Caco-2 (cell line): ENCODE data around the gene KRT35. TPM values are rescaled to one million over a fixed set of nuclear protein-coding genes. Genes with fewer than 3 reads are reported as not detected.

ENCODE experiments used
- BruUV-seq: library from RNA; stranded (reverse); fragments of 400-500 nt; replicated peaks from 2 replicates; lab custom pipeline; 2021; lab: Mats Ljungman, UMichigan
- CTCF ChIA-PET: fragments of 300-600 bp; sonication (Branson Sonifier 250); formaldehyde crosslinking; loops from one replicate; lab custom pipeline; 2022; ENCODE audit warnings: antibody characterized with exemption; lab: Charles Lee
- POLR2A ChIA-PET: fragments of 300-600 bp; sonication (Branson Sonifier 250); formaldehyde crosslinking; loops from one replicate; lab custom pipeline; 2022; ENCODE audit warnings: antibody characterized with exemption; lab: Charles Lee
- DNase-seq, 2 experiments: peaks; one replicate each; pipeline versions ENCODE4 v3.0.0 to v3.0.0-alpha.2; 2020 to 2022
- H3K27me3 ChIP-seq: replicated peaks from 2 replicates; pipeline ENCODE4 v1.6.0; 2011; ENCODE audit warnings: low read length; ENCODE audit not compliant: control insufficient read depth, insufficient read depth
- H3K36me3 ChIP-seq: 2 replicates; pipeline ENCODE4 v1.5.1; 2011; ENCODE audit warnings: low read length; ENCODE audit not compliant: control insufficient read depth, insufficient read depth
- H3K4me1 ChIP-seq: fragments of 250-450 bp; sonication (Bioruptor Pico); 2 replicates; pipeline ENCODE4 v1.5.1; 2020; ENCODE audit warnings: mild to moderate bottlenecking
- H3K4me3 ChIP-seq: 2 replicates; pipeline ENCODE4 v1.5.1; 2011; ENCODE audit warnings: low read depth, mild to moderate bottlenecking, control low read depth, low read length
- H3K9me3 ChIP-seq: fragments of 250-450 bp; sonication (Bioruptor Pico); 2 replicates; pipeline ENCODE4 v1.5.1; 2020; ENCODE audit warnings: mild to moderate bottlenecking, moderate library complexity
- H3K27ac Mint-ChIP-seq: one replicate; pipeline ENCODE4 v1.8.0; 2022; ENCODE audit warnings: mixed read lengths; ENCODE audit not compliant: unreplicated experiment
- H3K27me3 Mint-ChIP-seq: one replicate; pipeline ENCODE4 v1.8.0; 2022; ENCODE audit warnings: mixed read lengths; ENCODE audit not compliant: insufficient read depth, unreplicated experiment
- H3K36me3 Mint-ChIP-seq: one replicate; pipeline ENCODE4 v1.8.0; 2022; ENCODE audit warnings: mild to moderate bottlenecking, mixed read lengths; ENCODE audit not compliant: insufficient read depth, unreplicated experiment
- H3K4me1 Mint-ChIP-seq: one replicate; pipeline ENCODE4 v1.8.0; 2022; ENCODE audit warnings: low read depth, mixed read lengths; ENCODE audit not compliant: unreplicated experiment
- H3K4me3 Mint-ChIP-seq: one replicate; pipeline ENCODE4 v1.8.0; 2022; ENCODE audit warnings: mild to moderate bottlenecking, moderate library complexity, mixed read lengths; ENCODE audit not compliant: unreplicated experiment
- H3K9me3 Mint-ChIP-seq: one replicate; pipeline ENCODE4 v1.8.0; 2022; ENCODE audit warnings: mixed read lengths; ENCODE audit not compliant: unreplicated experiment
- intact Hi-C: fragments of 100-400 bp; cut with micrococcal nuclease; formaldehyde crosslinking; loops from one replicate; pipeline ENCODE4 v1.10.0; 2022; ENCODE audit not compliant: unreplicated experiment
- total RNA-seq: library from RNA; stranded (reverse); gene quantifications from 2 replicates; pipeline ENCODE4 v1.2.3, GENCODE V29; 2022
- TF ChIP-seq, protein P1 (sequence below), 2 experiments: fragments of 200-600 bp in 1 of 2; IDR thresholded peaks; 1 replicate in 1 of 2; 2 replicates in 1 of 2; pipeline versions ENCODE4 v1.5.1 to v1.8.0; 2011 to 2022; ENCODE audit warnings: antibody characterized with exemption in 1 of 2, control low read depth in 1 of 2, inconsistent platforms in 1 of 2, low read depth in 1 of 2, low read length in 1 of 2, mild to moderate bottlenecking in 1 of 2, moderate library complexity in 1 of 2; ENCODE audit not compliant: insufficient read depth in 1 of 2, severe bottlenecking in 1 of 2, unreplicated experiment in 1 of 2

The KRT35 gene
- total RNA-seq, 1 experiment from 2014 or later: not detected

DNA sequence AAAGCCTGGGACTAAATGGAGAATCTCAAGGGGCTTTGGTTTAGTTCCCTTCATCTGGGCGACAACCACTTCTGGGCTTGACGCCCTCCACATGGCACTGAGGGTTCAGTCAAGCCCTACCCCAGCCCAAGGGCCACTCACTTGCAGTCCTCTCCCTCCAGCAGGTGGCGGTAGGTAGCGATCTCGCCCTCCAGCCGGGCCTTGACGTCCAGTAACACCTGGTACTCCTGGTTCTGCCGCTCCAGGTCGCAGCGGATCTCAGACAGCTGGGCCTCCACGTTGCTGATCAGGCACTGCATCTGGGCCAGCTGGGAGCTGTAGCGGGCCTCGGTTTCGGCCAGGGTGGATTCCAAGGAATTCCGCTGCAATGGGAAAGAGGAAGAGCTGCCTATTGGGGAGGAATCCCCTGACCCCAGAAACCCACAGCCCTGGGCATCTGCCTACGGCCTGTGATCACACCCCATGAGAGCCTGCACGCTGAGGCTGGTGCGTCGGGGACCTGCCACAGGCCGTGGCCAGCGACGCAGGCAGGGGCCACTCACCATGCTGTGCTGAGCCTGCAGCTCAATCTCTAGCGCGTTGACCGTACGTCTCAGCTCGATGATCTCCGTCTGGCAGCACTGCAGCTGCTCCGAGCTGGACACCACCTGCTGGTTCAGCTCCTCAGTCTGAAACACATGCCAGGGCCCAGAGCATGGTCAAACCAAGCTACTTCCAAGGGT is 6.0 kb upstream of the KRT35 start:
- no peaks in the 10 kb centered on the region for H3K36me3 Mint-ChIP-seq
- Histone ChIP-seq H3K4me1 (peaks cover 16% of the 10 kb centered on the region), H3K36me3 (no peaks in the 10 kb centered on the region), H3K4me3 (no peak overlapping the region), H3K27me3 (no peaks in the 10 kb centered on the region), H3K9me3 (no peaks in the 10 kb centered on the region)
- no peaks in the 10 kb centered on the region for H3K9me3 Mint-ChIP-seq
- intact Hi-C loops: no loop called here
- ChIA-PET CTCF (no interaction called here), POLR2A (no interaction called here)
- peak in 1 of 2 experiments; percentile 58 for DNase-seq
- H3K4me3 Mint-ChIP-seq: no peak overlapping the region
- BruUV-seq: no TSS peak
- no peaks in the 10 kb centered on the region for H3K27me3 Mint-ChIP-seq
- TF ChIP-seq, protein P1, sequence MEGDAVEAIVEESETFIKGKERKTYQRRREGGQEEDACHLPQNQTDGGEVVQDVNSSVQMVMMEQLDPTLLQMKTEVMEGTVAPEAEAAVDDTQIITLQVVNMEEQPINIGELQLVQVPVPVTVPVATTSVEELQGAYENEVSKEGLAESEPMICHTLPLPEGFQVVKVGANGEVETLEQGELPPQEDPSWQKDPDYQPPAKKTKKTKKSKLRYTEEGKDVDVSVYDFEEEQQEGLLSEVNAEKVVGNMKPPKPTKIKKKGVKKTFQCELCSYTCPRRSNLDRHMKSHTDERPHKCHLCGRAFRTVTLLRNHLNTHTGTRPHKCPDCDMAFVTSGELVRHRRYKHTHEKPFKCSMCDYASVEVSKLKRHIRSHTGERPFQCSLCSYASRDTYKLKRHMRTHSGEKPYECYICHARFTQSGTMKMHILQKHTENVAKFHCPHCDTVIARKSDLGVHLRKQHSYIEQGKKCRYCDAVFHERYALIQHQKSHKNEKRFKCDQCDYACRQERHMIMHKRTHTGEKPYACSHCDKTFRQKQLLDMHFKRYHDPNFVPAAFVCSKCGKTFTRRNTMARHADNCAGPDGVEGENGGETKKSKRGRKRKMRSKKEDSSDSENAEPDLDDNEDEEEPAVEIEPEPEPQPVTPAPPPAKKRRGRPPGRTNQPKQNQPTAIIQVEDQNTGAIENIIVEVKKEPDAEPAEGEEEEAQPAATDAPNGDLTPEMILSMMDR (IDR thresholded peaks at IDR 0.05; ENCODE audit: insufficient read depth in 1 of 2, low read depth in 1 of 2, low read length in 1 of 2, severe bottlenecking in 1 of 2, unreplicated experiment in 1 of 2): peak in 1 of 2 experiments; percentile 38
- H3K27ac Mint-ChIP-seq: no peak overlapping the region
- peaks cover 11% of the 10 kb centered on the region for H3K4me1 Mint-ChIP-seq

DNA sequence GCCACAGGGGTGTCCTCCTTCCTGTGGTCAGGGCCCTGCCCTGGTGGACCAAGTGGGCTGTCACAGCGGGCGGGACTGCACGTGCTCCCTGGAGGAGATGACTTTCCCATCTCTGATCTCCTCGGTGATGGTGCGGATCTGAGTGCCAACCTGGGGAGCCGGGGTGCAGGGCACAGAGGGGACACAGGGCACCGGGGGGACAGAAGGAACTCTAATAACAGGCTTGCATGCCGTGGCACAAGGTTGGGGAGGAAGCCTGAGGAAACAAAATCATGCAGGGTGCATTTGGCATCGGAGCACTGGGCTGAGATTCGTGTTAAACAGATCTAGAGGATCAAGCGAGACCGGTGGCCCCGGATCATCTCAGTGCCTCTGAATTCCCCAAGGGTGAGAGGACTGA is 5.4 kb upstream of the KRT35 start:
- Mint-ChIP-seq H3K4me1 (peaks cover 11% of the 10 kb centered on the region), H3K27ac (no peak overlapping the region), H3K9me3 (no peaks in the 10 kb centered on the region), H3K27me3 (no peaks in the 10 kb centered on the region), H3K36me3 (no peaks in the 10 kb centered on the region), H3K4me3 (no peak overlapping the region)
- intact Hi-C loops: no loop called here
- CTCF ChIA-PET: no interaction called here
- no peak for DNase-seq
- TF ChIP-seq, protein P1 (IDR thresholded peaks at IDR 0.05; ENCODE audit: insufficient read depth in 1 of 2, low read depth in 1 of 2, low read length in 1 of 2, severe bottlenecking in 1 of 2, unreplicated experiment in 1 of 2): no peak
- Histone ChIP-seq H3K27me3 (no peaks in the 10 kb centered on the region), H3K4me1 (peaks cover 16% of the 10 kb centered on the region), H3K9me3 (no peaks in the 10 kb centered on the region), H3K4me3 (no peak overlapping the region), H3K36me3 (no peaks in the 10 kb centered on the region)
- POLR2A ChIA-PET: no interaction called here
- no TSS peak for BruUV-seq

DNA sequence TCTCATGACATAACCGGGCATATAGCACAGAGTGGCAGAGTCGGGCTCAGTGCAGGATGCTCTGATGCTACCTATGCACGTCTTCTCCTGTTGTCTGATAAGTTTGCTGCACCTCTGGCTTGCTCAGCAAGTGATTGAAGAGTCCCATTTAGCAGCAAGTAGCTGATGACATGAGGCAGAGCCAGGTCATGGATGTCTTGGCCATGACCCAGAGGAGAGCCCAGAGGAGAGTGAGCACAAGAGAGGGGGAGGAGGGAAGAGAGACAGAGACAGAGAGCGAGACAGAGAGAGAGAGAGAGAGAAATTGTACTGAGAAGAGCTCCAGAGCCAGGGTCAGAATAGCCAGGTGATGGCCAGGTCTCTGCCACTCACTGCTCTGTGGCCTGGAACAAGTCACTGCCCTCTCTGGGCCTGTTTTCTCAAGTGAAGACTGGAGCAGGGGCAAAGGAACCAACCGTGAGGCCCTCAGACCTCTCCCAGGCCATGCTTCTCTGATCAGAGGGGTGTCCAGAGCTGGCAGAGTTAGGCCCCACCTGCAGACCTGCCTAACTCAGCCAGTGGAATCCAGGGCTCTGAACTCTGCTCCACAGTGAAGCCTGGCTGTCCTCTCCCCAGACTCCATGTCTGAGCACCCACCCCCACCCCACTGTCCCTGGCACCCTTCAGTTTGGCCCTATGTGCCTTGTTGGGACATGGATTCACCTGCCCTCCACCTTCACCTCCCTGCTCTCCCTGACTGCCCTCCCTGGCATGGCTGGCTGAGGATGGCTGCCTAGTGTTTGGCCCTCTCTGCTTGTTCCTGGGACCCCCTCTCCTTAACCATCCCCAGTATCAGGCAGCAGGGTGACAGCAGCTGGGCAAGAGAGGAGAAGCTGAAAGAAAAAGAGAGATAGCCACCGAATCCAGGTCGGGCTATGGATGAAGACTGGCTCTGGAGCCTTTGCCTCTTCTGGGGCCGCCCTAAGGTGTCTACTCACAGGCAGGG is 4.3 kb upstream of the KRT35 start:
- BruUV-seq: no TSS peak
- intact Hi-C loops: loop anchor here (5.0 kb wide), 1 partner anchor 68 kb away; no protein-coding TSS in a partner anchor
- Histone ChIP-seq H3K4me1 (peaks cover 16% of the 10 kb centered on the region), H3K27me3 (no peaks in the 10 kb centered on the region), H3K36me3 (no peaks in the 10 kb centered on the region), H3K9me3 (no peaks in the 10 kb centered on the region), H3K4me3 (no peak overlapping the region)
- Mint-ChIP-seq H3K27ac (no peak overlapping the region), H3K27me3 (no peaks in the 10 kb centered on the region), H3K36me3 (no peaks in the 10 kb centered on the region), H3K4me1 (peaks cover 11% of the 10 kb centered on the region), H3K4me3 (no peak overlapping the region), H3K9me3 (no peaks in the 10 kb centered on the region)
- CTCF ChIA-PET: interaction anchor here (0.6 to 1.5 kb wide), 2 partner anchors 64 to 163 kb away, joined by 3 to 4 read pairs; no protein-coding TSS in a partner anchor
- POLR2A ChIA-PET: no interaction called here
- TF ChIP-seq, protein P1 (IDR thresholded peaks at IDR 0.05; ENCODE audit: insufficient read depth in 1 of 2, low read depth in 1 of 2, low read length in 1 of 2, severe bottlenecking in 1 of 2, unreplicated experiment in 1 of 2): no peak
- no peak for DNase-seq
